ACC112 (cell line): ENCODE results near the gene TNNT3.
"Not testable (repeated sequence)": the region's sequence is repeated elsewhere in the genome, so short reads cannot be mapped to it uniquely, and the experiment has no call there.

Experiments
- H2AFZ ChIP-seq: fragments of 200-600 bp; sonication (generic); one replicate; pipeline ENCODE4 v1.6.0; 2017; ENCODE audit warnings: antibody characterized with exemption, low read length; ENCODE audit not compliant: unreplicated experiment
- H3K27ac ChIP-seq: fragments of 200-600 bp; sonication (generic); 2 replicates; pipeline ENCODE4 v1.5.1; 2014; ENCODE audit warnings: low read depth, mild to moderate bottlenecking, antibody characterized with exemption, low read length, moderate library complexity
- H3K27me3 ChIP-seq: fragments of 200-600 bp; sonication (generic); 2 replicates; pipeline ENCODE4 v1.6.1; 2014; ENCODE audit warnings: mild to moderate bottlenecking, antibody characterized with exemption, low read length, moderate library complexity, mixed read lengths; ENCODE audit not compliant: insufficient read depth
- H3K36me3 ChIP-seq: fragments of 200-600 bp; sonication (generic); 2 replicates; pipeline ENCODE4 v1.6.1; 2016; ENCODE audit warnings: mild to moderate bottlenecking, antibody characterized with exemption, low read length, moderate library complexity, mixed read lengths; ENCODE audit not compliant: insufficient read depth
- H3K4me1 ChIP-seq: fragments of 200-600 bp; sonication (generic); one replicate; pipeline ENCODE4 v1.6.1; 2016; ENCODE audit warnings: low read length, mixed read lengths; ENCODE audit not compliant: insufficient read depth, unreplicated experiment, control insufficient read depth
- H3K4me3 ChIP-seq: fragments of 200-600 bp; sonication (generic); 2 replicates; pipeline ENCODE4 v1.5.1; 2014; ENCODE audit warnings: mild to moderate bottlenecking, low read depth, low read length
- H3K79me2 ChIP-seq: fragments of 200-600 bp; sonication (generic); one replicate; pipeline ENCODE4 v1.6.0; 2016; ENCODE audit warnings: low read length; ENCODE audit not compliant: control insufficient read depth, unreplicated experiment, insufficient read depth

TNNT3 gene

DNA sequence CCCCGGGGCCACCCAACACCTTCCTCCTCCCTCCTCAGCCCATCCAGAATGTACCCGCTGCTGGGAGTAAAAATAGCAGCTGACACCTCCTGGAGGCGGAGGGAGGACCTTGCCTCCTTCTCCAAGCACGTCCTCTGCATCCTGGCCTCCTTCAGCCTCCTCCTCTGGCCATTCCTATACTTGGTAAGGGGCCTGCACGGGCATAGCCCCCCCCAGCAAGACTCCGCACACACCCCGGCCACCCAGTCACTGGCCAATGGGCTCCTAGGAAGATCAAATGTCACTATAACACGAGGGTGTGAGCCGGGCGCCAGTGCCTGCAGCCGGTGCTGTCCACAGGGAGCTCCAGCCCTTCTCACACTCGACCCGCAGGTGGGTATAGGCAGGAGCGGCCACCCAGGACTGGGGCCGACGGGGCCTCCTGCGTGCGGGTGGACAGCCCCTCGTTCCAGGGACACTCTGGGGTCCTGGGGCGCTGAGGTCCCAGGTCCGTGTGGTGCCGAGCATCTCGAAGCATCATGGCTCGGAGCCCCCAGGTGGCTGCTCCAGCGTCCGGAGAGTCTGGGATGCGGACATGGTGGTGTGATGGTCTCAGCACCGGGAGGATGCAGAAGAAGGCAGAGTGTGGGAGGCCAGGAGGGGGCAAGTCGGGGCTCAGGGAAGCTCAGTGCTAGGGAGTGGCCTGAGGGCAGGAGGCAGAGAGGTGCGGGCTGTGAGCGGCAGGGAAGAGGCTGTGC, at the start of gene TNNT3:
TNNT3 (plus strand) TSS at position 313 of the 737 bp plus-strand sequence. CDS start 3,172 bp downstream, outside the sequence.
- Histone ChIP-seq H3K79me2 (no peaks in the 10 kb centered on the region), H3K4me1 (peaks cover 11% of the 10 kb centered on the region), H3K36me3 (no peaks in the 10 kb centered on the region), H2AFZ (no peak within 1 kb of the TSS), H3K4me3 (no peak within 1 kb of the TSS), H3K27ac (no peak within 1 kb of the TSS), H3K27me3 (no peaks in the 10 kb centered on the region)

DNA sequence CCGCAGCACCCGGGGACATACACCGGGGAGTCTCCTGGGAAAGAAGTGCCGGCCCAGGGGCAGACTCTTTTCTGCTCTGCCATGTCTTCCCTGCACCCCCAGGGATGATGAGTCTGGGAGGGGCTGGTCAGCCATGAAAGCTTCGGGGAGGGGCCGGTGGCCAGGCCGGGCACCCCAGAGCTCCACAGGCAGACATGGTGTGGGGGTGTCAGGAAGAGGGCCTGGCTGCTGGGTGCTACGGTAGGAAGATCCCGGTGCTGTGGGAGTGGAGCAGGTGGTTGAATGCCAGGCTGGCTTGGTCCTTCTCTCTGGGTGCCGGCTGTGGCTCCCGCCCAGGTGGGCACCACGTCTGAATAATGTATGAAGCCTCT, 49.2 kb upstream of the TNNT3 start:
- Histone ChIP-seq H3K4me3 (peak overlapping the region; percentile 56; the same call in 1 of the 2 replicates), H3K27ac (no peak overlapping the region), H3K79me2 (no peaks in the 10 kb centered on the region), H3K4me1 (peaks cover 20% of the 10 kb centered on the region), H3K36me3 (no peaks in the 10 kb centered on the region), H3K27me3 (peaks cover 26% of the 10 kb centered on the region), H2AFZ (no peak overlapping the region)

DNA sequence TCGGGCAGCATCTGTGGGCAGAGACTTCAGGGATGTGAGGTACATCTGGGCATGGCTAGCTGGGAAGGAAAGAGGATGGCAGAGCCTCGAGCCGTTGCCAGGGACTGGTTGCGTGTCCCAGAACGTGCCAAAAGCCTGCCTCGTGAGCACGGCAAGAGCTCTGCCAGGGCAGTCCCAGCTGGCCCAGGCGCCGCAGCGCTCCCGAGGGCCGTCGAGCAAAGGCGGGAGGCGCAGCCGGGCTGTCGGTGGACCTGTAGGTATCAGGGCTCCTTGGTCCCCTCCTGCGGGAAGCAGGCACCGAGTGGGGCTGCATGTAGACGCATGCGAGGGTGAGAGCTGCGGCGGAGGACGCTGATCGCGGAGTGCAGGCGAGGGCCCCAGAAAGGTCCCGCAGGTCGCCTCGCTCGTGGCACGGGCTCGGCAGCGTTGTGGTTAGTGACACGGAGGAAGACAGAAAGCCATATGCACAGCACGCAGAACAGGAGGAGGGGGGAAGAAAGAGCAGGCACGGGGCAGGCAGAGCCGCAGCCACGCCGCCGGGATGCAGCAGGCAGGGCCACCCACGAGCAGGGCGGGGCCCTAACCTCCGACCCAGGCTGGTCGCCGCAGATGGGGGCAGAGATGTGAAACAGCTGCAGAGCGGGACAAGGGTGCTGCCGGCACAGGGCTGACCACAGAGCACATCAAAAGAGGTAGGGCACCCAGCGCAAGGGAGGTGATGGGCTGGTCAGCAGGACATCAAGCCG, 48.6 kb upstream of the TNNT3 start:
- Histone ChIP-seq H3K27ac (no peak overlapping the region), H3K79me2 (no peaks in the 10 kb centered on the region), H3K4me3 (peak overlapping the region; percentile 56), H3K4me1 (peaks cover 22% of the 10 kb centered on the region), H2AFZ (no peak overlapping the region), H3K27me3 (peaks cover 26% of the 10 kb centered on the region), H3K36me3 (no peaks in the 10 kb centered on the region)

DNA sequence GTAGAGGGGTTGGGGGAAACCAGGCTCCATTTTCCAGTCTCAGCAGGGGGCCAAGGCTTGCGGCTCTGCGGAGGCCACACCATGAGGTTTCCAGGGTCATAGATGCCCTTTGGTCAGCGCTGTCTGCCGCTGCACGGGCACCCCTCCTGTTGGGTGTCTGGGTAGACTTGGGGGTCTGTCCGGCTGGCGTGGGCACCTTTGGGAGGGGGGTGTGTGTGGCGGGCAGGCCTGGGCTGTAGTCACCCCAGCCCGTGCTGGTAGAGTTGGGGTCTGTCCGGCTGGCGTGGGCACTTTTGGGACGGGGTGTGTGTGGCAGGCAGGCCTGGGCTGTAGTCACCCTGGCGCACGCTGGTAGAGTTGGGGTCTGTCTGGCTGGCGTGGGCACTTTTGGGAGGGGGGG, 48.0 kb upstream of the TNNT3 start:
- H3K79me2 ChIP-seq: no peaks in the 10 kb centered on the region
- no peak overlapping the region for H2AFZ ChIP-seq
- H3K4me3 ChIP-seq: peak overlapping the region; percentile 56
- H3K36me3 ChIP-seq: no peaks in the 10 kb centered on the region
- peaks cover 28% of the 10 kb centered on the region for H3K4me1 ChIP-seq
- H3K27me3 ChIP-seq: peaks cover 26% of the 10 kb centered on the region
- no peak overlapping the region for H3K27ac ChIP-seq

DNA sequence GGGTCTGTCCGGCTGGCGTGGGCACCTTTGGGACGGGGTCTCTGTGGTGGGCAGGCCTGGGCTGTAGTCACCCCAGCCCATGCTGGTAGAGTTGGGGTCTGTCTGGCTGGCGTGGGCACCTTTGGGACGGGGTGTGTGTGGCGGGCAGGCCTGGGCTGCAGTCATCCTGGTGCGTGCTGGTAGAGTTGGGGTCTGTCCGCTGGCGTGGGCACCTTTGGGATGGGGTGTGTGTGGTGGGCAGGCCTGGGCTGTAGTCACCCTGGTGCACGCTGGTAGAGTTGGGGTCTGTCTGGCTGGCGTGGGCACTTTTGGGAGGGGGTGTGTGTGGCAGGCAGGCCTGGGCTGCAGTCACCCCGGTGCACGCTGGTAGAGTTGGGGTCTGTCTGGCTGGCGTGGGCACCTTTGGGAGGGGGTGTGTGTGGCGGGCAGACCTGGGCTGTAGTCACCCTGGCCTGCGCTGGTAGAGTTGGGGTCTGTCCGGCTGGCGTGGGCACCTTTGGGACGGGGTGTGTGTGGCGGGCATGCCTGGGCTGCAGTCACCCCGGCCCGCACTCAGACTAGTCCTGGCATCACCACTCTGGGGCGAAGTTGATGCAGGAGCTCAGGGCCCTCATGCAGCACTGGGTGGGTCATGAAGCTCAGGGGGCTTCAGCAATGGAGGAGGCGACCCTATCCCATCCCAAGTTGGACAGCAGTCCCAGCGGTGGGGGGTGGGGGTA, 47.1 kb upstream of the TNNT3 start:
- Histone ChIP-seq H3K27ac (no peak overlapping the region), H3K4me1 (peaks cover 35% of the 10 kb centered on the region), H2AFZ (no peak overlapping the region), H3K36me3 (no peaks in the 10 kb centered on the region), H3K79me2 (no peaks in the 10 kb centered on the region), H3K4me3 (no peak overlapping the region), H3K27me3 (peaks cover 26% of the 10 kb centered on the region)

DNA sequence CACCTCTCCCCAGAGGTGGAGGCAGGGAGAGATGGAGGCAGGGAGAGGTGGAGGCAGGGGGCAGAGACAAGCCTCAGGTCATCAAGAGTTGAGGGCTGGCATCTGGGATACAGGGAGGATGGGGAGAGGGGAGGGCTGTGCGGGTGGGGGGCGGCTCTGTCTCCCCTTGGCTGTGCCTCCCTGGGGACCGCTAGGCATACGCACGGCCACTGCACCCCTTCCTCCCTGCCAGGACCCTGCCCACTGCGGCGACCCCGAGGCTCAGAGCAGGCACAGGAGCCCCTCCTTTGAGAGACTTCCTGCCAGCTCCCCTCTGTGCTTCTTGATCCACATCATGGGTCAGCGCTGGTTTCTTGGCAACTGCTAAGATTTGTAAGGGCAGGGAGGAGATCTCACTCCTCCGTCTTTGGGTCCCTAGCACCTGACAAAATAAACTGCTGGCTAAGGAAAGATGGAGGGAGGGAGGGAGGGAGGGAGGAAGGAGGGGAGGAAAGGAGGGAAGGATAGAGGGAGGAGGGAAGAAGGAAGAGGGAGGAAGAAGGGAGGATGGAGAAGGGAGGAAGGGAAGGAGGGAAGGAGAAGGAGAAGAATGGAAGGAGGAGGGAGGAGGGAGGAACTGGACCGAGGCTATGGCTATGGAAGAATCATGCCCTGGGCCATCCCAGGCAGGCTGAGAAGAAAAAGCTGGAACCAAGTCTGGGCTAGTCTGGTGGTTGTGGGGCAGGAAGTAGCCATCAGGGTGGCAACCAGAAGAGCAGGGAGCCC, 46.3 kb upstream of the TNNT3 start:
- Histone ChIP-seq H3K4me1 (peaks cover 39% of the 10 kb centered on the region), H2AFZ (no peak overlapping the region), H3K79me2 (no peaks in the 10 kb centered on the region), H3K27me3 (peaks cover 26% of the 10 kb centered on the region), H3K4me3 (no peak overlapping the region), H3K36me3 (no peaks in the 10 kb centered on the region), H3K27ac (no peak overlapping the region)

DNA sequence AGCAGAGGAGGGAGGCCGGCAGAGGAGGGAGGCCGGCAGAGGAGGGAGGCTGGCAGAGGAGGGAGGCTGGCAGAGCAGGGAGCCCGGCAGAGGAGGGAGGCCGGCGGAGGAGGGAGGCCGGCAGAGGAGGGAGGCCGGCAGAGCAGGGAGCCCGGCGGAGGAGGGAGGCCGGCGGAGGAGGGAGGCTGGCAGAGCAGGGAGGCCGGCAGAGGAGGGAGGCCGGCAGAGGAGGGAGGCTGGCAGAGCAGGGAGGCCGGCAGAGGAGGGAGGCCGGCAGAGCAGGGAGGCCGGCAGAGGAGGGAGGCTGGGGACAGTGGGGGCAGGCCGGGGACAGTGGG, 45.7 kb upstream of the TNNT3 start:
- not testable (repeated sequence) for H2AFZ ChIP-seq, H3K4me3 ChIP-seq, H3K79me2 ChIP-seq, H3K27ac ChIP-seq, H3K36me3 ChIP-seq
- H3K27me3 ChIP-seq: peaks cover 22% of the 10 kb centered on the region
- H3K4me1 ChIP-seq: peaks cover 34% of the 10 kb centered on the region

DNA sequence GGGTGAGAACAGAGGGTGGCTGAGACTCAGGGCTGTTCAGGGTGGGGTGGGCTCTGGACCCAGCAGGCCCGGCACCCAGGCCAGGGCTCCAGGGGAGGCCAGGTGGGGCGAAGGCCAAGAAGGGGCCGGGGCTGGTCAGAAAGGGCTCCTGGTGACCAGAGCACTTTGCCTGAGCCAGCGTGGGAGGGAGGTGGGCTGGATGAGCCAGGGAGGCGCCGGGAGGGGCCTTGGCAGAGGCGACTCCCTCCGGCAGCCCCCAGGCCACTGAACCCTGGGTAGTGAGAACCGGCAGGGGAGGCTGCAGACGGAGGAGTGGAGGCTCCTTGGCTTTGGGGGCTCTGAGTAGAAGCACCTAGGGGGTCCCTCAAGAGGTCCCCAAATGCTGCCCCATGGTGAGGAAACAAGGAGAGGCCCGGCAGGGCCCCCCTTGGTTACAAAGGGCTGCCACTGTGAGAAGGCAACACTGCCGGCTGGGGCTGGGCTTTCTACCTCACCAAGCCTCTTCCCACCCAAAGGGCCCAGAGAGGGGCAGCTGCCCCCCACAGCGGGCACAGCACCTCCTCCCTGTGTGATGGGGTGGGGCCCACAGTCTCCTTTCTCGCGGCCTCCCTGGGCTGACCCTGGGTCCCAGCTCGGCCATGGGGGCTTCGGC, 44.9 kb upstream of the TNNT3 start:
- not testable (repeated sequence) for H2AFZ ChIP-seq, H3K36me3 ChIP-seq, H3K79me2 ChIP-seq, H3K4me3 ChIP-seq, H3K27ac ChIP-seq
- peaks cover 14% of the 10 kb centered on the region for H3K27me3 ChIP-seq
- H3K4me1 ChIP-seq: peaks cover 30% of the 10 kb centered on the region

DNA sequence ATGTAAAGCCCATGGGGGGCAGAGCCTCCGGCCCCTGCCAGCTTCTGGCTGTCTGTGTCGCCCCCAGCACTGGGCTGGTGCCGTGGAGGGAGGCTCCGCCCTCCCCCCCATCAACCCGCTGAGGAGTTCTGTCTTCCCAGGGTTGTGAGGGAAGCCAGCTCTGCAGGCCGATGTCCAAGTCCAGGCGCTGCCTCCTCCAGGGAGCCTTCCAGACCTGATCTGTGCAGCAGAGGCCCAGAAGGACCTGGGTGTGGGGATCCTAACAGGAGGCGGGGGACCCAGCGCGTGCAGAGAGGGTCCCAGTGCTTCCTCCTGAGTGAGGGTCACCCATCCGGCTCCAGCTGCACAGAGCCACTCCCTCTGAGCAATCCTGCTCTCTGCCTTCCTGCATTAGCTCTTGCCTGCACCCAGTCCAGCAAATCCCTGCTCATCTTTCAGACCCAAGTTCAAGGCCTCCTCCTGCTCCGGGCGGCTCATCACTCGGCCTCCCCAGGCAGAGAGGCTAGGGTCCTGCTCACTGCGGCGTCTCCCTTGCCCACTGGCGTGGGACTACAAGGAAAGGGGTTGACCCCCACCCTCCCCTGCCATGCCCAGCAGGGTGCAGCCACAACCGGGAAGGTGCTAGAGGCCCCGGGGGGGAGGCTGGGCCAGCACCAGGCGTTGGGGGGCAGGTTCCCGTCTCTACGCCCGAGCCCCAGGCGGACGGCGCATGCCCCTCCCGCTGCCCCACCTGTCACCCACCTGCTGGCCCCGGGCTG, 44.2 kb upstream of the TNNT3 start:
- Histone ChIP-seq H3K79me2 (no peaks in the 10 kb centered on the region), H2AFZ (no peak overlapping the region), H3K4me3 (no peak overlapping the region), H3K36me3 (no peaks in the 10 kb centered on the region), H3K27ac (peak overlapping the region; percentile 82; the same call in 1 of the 2 replicates), H3K4me1 (peaks cover 33% of the 10 kb centered on the region), H3K27me3 (peaks cover 7% of the 10 kb centered on the region)
